ENCODE data around the gene RANBP9.

The RANBP9 gene

DNA sequence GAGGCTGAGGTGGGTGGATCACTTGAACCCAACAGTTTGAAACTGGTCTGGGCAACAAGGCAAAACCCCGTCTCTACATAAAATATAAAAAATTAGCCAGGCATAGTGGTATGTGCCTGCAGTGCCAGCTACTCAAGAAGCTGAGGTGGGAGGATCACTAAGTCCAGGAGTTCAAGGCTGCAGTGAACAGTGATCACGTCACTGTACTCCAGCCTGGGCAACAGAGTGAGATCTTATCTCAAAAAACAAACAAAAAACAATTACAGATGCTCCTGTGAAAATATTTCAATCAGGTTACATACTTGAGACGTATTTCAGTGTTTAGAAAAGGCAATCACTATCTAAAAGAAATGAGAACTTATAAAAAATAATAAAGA is 33.8 kb downstream of the RANBP9 start:
- no peak for DNase-seq

DNA sequence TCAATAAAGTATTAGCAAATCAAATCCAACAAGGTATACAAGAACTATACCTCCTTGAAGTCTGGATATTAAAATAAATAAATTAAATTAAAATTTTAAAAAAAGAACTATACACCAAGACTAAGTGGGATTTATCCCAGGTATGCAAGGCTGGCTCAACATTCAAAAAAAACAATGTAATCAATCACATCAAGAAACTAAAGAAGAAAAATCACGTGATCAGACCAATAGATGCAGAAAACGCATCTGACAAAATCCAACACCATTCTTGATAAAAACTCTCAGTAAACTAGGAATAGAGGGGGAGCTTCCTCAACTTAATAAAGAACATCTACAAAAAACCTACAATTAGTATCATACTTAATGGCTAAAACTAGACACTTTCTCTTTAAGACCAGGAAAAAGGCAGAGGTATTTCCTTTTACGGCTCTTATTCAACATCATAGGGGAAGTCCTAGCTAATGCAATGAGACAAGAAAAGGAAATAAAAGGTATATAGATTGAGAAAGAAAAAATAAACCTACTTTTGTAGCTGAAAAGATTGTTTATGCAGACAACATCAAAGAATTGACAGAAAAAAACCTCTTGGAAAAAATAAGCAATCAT is 35.0 kb downstream of the RANBP9 start:
- no peak for DNase-seq

- no peak for DNase-seq
Measured at GRCh38 chr6:13674533-13675190, 37.0 kb downstream of the RANBP9 start.

GRCh38 chr6:13673825-13674444 is 37.7 kb downstream of the RANBP9 start:
- DNase-seq = no peak

DNA sequence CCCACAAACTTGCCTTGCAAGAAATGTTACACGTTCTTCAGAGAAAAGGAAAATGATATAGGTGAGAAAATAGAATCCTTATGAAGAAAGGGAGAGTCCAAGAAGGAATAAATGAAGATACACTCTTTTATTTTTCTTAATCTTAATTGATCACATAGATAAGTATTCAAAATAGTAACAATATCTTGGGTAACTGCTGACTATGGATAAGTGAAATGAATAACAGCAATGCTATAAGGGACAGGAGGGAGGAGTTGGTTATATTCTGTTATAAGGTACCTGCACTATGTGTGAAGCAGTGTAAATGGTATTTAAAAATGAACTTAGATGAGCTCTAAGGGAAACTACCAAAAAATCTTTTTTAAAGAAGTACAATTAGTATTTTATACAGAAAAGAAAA is 38.3 kb downstream of the RANBP9 start:
- no peak for DNase-seq

GRCh38 chr6:13672904-13673303 is 38.7 kb downstream of the RANBP9 start:
- no peak for DNase-seq

- DNase-seq = no peak
Measured at GRCh38 chr6:13671548-13672127, 40.0 kb downstream of the RANBP9 start.

- DNase-seq = no peak
Measured at GRCh38 chr6:13669476-13669875, 42.2 kb downstream of the RANBP9 start.

GRCh38 chr6:13668291-13668928 is 43.2 kb downstream of the RANBP9 start:
- peak; percentile 8 for DNase-seq

GRCh38 chr6:13667655-13668054 is 44.0 kb downstream of the RANBP9 start:
- DNase-seq = no peak

DNA sequence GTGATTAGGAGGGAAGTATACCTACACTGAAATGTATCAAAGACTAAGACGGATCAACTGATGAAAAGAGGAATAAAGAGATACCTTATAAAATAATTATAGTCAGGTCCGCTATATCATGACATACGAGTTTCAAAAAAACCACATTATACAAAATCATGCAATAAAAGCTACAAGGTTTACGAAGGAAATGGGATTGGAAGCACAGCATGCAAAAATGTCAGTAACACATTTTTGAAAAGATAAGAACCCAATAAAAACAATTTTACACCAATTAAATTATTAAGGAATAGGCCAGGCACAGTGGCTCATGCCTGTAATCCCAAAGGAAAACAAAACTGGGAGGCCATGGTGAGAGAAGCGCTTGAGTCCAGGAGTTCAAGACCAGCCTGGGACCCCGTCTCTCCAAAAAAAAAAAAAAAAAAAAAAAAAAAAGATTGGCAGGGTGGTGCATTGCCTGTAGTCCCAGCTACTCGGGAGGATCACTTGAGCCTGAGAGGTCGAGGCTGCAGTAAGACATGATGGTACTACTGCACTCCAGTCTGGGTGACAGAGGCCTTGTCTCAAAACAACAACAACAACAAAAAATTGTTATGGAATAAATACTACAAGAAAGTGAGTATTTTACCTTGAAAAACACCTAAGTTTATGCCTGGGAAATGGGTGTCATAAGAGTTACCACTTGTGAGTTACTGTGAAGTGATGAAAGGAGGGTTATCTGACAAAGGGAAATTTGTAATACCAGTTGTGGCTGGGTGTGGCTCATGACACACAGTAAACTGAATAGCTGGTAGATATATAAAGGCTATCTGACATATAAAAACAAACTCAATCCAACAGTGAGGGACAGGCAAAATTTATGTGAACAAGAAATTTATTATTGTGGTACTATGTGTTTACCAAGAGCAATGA is 45.2 kb downstream of the RANBP9 start:
- no peak for DNase-seq

- no peak for DNase-seq
Measured at GRCh38 chr6:13664703-13665352, 46.8 kb downstream of the RANBP9 start.

GRCh38 chr6:13663986-13664385 is 47.6 kb downstream of the RANBP9 start:
- no peak for DNase-seq

DNA sequence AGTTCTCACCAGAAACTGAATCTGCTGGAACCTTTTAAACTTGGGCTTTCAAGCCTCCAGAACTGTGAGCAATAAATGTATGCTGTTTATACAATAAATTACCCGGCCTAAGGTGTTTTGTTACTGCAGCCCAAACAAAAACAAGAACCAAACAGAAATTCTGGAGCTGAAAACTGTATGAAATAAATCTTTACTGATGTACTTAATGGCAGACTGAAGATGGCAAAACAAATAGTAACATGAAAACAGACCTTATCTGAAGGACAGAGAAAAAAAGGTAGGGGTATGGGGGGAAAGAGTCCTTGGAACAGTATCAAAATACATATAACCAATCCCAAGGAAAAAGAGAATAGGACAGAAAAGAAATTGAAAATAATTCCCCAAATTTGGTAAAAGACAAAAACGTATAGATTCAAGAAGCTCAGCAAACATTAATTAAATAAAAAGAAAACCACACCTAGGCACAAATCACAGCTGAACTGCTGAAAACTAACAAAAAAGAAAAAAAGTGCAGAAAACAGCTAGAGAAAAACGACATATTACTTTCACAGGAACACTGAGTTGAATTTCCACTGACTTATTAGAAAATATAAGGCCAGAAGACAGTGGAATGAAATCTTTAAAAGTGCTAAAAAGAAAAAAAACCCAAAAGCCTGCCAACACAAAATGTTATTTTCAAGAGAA is 48.8 kb downstream of the RANBP9 start:
- DNase-seq = no peak

DNA sequence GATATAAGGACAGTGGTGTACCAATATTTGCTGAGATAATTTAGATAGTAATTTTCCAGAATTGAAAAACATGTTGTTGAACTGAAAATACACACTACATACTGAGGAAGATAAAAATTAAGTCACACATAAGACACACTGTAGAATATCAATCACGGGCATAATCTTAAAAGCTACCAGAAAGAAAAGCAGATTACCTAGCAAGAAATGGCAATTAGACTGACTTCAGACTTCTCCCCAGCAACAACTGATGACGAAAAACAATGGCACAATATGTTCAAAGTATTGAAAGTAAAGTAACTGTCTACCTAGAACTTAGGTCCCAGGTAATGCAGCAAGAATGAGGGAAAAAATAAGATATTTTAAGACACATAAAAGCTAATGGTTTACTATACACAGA is 50.0 kb downstream of the RANBP9 start:
- no peak for DNase-seq

GRCh38 chr6:13660893-13661292 is 50.7 kb downstream of the RANBP9 start:
- no peak for DNase-seq

GRCh38 chr6:13660273-13660672 is 51.4 kb downstream of the RANBP9 start:
- no peak for DNase-seq

DNA sequence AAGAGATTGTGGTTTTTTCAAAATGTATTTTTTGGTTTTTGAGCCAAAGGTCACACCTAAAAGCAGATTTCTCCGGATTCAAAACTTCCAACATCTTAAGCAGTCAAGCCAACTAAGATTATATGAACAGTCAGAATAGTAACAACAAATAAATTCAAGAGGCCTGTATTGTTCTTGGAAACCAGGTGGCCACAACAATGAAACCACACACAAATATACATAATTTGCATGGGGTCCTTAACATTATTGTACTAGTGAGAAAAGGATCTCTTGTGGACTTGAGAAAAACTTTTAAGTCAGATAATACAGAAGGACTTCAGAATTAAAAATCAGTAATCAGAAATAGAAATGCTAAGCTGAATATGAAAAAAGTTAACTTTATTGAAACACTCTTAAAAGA is 55.9 kb downstream of the RANBP9 start:
- DNase-seq = no peak

- no peak for DNase-seq
Measured at GRCh38 chr6:13654496-13654895, 57.1 kb downstream of the RANBP9 start.

GRCh38 chr6:13653296-13653695 is 58.3 kb downstream of the RANBP9 start:
- DNase-seq = peak; percentile 50

GRCh38 chr6:13649393-13649792 is 62.2 kb downstream of the RANBP9 start:
- no peak for DNase-seq
